HG03457 (cell line): ENCODE data around the gene ETV1.
"Not testable (repeated sequence)": the region's sequence is repeated elsewhere in the genome, so short reads cannot be mapped to it uniquely, and the experiment has no call there.

ENCODE experiments used
- ATAC-seq: cut with Tn5 transposase; IDR thresholded peaks from one replicate; pipeline ENCODE4 v1.9.1; 2021; ENCODE audit warnings: moderate number of reproducible peaks; ENCODE audit not compliant: unreplicated experiment

Gene ETV1

GRCh38 chr7:13933091-13933490, 56.4 kb downstream of the ETV1 start:
- no peak for ATAC-seq

DNA sequence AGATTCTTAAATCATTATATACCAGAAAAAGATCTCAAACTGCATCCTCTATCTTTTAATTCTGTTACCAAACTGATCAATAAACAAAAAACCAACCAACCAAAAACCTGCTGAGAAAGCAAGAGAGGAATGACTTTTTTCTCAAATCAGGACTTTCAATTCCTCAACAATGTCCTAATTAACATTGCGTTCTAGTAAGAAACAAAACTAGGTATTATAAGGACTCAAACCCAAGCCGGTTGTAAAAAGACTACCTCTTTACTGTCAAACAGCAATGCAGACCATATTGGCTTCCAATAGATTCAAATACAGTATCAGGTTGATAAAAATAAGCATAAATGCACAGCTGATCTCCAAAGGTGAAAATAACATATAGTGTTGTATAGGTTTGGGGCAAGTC, 57.3 kb downstream of the ETV1 start:
- ATAC-seq = no peak

- no peak for ATAC-seq
Observed at GRCh38 chr7:13921062-13921461, 68.4 kb downstream of the ETV1 start.

DNA sequence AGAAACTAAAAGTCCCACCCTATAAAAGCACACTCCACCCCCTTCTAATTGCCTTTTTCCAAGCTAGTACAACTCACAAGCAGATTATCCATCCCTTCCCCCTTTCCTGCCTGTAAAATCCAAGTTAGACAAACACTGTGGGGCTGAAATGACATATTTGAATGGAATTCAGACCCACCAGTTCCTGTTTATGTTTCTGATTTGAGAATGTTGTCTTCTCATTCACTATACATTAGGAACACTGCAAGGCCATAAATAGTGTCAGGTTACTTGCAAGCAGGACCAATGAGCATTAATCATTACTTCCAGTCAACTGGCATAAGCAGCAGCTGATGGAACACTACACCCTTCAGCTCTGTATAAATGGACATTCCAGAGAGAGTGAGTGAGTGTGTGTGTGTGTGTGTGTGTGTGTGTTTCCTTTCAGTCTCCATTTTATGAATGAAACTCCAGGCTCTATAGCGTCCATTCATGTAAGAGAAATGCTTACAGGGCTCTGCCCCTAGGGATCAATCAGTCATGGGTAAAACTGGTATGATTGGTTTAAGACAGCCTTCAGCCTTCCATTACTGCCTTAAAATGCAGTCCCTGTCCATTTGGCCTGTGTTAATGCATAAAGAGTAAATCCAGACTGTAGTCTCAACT, 69.3 kb downstream of the ETV1 start:
- no peak for ATAC-seq

- ATAC-seq = not testable (repeated sequence)
Observed at GRCh38 chr7:13918333-13918732, 71.1 kb downstream of the ETV1 start.

DNA sequence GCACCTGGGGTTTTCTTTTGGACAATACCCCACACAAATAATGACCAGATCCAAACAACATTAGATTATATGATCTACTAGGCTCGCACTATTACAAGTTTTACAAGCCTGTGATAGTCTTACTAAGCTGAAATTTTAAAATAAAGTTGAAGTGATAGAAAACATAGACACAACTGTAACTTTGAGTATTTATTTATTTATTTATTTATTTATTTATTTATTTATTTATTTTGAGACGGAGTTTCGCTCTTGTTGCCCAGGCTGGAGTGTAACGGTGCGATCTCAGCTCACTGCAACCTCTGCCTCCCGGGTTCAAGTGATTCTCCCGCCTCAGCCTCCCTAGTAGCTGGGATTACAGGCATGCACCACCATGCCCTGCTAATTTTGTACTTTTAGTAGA, 72.4 kb downstream of the ETV1 start:
- not testable (repeated sequence) for ATAC-seq

- no peak for ATAC-seq
Observed at GRCh38 chr7:13915891-13916290, 73.6 kb downstream of the ETV1 start.

DNA sequence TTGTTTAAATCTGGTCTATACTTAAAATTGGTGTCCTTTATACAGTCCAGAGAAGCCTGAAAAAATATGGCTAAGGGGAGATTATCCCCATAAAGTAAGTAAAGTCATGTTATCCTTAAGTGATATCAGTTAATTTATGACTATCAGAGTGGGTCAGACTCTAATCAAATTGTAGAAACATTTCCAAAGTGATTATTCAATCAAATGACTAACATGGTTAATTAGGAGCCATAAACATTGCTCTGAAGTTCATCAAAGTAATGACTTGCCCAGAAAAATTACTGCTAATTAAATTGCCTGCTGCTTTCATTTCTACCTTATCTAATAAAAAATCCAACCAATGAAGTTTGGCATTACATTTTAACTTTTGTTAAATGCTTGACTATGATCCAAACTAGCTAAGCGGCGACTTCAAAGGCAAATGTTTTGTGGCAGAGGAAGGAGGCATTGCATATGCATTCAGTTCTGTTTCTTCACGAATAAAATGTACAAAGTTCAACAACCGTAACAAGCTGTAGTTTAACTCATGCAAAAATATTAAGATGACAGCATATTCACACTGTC, 76.7 kb downstream of the ETV1 start:
- ATAC-seq = no peak

- ATAC-seq = no peak
Observed at GRCh38 chr7:13911909-13912308, 77.6 kb downstream of the ETV1 start.

DNA sequence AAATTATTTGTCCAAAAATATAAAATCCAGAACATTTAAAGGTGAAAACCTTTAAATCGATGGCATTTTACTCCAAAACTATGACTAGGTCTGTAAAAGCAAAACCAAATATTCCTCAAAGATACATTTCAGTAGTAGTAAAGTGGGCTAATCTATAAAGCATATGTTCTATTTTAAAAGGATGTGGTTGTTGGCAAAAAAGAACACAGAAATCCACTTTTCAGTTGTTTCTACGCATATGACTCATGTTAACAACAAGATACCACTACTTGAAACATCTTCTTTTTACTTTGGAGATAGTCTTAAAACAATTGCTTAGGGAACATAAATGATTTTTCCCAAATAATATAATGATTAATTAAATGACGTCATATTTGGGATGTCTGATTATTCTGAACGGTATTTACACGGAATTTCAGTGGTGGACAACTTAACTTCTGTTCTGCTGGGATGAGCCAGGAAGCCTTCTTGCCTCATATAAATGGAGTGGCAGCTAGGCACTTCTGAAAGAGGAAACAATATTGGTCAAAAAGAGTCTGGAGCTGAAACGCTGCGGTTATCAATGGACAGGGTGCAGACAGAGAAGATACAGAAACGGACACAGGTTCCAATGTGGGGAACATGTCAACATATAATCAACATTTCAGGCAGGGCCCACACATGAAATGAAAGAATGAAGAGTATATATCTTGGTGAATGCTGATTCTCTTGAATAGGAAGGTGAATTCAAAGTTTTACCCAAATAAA, 78.5 kb downstream of the ETV1 start:
- ATAC-seq = no peak

- ATAC-seq = no peak
Observed at GRCh38 chr7:13908667-13909397, 80.6 kb downstream of the ETV1 start.

DNA sequence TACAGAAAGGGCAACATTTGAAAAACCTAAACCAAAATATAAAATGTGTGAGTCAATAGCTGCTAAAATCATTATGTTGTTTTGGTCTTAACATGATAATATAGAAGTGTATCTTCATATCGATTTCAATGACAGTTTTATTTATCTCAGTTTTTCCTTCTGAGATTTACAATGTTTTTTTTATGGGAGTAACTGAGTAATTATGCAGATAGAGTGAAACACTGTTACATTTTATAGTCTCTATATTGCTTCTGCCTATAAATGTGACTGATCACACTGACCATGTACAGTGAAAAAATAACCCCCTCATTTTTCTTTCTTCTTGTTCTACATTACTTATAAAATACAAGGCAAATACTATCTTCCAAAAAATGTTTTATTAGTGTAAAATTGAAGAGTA, 81.6 kb downstream of the ETV1 start:
- ATAC-seq = no peak

GRCh38 chr7:13904689-13905088, 84.8 kb downstream of the ETV1 start:
- ATAC-seq = no peak

DNA sequence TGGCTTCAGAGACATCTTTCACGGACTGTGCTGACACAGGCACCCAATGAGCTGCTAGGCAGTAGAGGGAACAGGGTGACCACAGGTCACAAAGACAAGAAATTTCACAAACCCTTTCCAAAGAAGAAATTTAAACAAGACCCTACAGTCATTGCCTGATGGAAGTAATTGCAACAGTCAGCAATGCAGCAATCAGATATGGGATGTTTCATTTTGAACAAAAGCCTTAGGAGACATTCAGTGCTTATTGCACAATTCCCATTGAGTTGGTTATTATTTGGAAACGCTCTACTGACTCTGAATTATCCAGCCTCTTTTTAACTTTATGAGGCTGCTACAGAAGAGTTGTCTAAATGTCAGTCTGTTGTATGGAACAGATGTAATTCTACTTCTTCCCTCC, 85.5 kb downstream of the ETV1 start:
- ATAC-seq = no peak

GRCh38 chr7:13901577-13901976, 87.9 kb downstream of the ETV1 start:
- ATAC-seq = no peak

DNA sequence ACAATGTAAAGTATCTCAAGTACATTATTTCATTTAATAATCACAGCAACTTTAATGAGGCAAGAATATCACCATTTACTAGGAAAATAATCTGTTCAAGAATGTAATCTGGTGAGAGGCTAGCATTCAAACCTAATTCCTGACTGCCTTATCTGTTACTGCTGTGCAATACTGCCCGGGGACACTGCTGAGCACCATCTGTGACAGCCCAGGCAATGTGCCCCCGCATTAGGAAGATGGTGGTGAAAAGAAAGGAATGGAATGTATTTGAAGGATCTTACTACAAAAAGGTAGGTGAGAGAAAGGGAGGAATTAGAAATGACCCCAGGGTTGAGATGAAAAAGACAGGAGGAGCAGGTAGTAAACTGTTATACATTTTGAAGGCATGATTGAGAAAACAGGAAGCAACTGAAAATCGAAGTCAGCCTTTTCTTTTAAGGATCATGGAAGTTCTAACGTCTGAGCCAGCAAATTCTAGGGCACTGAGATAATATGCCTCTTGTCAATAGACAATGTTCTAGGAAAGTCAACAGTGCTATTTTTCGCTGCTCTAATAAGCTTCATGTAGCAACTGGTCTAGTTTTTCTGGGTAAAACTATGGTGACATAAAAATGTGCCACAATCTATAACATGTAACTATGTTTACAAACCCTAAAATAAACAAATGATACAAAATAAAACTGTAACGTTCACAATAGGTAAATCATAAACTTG, 90.4 kb downstream of the ETV1 start:
- no peak for ATAC-seq

DNA sequence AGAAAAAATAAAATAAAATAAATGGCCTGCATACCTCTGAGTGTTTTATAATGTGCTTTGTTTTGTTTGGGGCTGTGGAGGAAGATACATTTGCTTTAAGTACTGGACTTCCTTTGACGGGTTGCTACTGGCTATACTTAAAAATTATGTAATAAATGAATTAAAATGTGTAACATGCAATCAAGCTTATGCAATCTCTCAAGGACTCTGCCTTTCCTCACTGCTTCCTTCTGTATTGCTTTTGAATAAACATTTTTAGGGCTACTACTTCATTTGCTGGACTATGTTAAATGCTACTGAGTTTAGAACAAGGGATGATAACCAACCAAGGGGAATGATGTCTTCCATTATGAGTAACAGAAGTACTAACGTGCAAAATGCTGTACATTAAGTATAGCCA, 91.6 kb downstream of the ETV1 start:
- ATAC-seq = no peak

GRCh38 chr7:13894954-13895353, 94.5 kb downstream of the ETV1 start:
- no peak for ATAC-seq

- no peak for ATAC-seq
Observed at GRCh38 chr7:13894377-13894776, 95.1 kb downstream of the ETV1 start.

DNA sequence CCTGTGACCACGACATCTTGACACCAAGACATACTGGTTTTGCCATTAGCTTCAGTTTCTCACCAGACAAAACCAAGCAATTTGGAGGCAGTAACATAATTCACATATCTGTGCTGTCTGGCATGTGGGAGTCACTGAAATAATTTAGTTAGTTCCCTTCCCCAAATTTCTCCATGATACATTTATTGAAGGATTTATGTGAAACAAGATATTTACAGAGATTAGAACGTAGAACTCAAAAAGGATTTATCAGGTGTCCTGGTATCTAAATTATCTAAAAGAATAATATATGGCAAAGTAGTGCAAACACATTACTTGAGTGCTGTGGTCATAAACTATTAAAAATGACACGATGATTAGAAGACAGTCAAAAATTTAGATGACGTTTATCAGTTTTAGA, 98.7 kb downstream of the ETV1 start:
- no peak for ATAC-seq

DNA sequence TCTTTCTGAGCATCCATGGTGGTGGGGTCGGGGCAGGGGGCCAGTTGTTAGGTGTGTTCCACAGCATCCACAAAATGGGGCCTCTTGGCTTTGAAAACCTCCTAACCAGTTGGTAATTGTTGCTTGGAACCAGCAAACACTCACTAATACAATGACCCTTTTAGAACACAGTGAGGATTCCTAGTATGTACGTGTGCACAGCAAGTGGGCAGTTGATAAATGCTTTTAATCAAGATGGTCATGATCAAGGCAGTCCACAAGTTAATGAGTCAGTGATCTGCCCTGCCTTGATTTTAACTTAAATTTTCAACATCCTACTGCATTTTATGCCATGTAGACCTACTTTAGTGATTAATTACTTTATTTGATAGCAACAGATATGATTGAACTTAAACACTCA, 103.1 kb downstream of the ETV1 start:
- ATAC-seq = no peak
